ENCODE measurements around the gene ESRP2.

The ESRP2 gene

GRCh38 chr16:68281368-68282063 lies 45.6 kb upstream of the ESRP2 start:
- in situ Hi-C loops (cut with HindIII; ENCODE audit: low sequenced_read_pairs): no loop called here
- DNase-seq (ENCODE audit: low read depth, low spot score): no peak
- no peak overlapping the region for H3K4me3 ChIP-seq (ENCODE audit: low read depth, low read length)
- TF ChIP-seq CTCF (IDR thresholded peaks at IDR 0.05; ENCODE audit: low read depth, low read length): no peak

GRCh38 chr16:68279726-68280558 lies 44.0 kb upstream of the ESRP2 start:
- in situ Hi-C loops (cut with HindIII; ENCODE audit: low sequenced_read_pairs): no loop called here
- no peak for TF ChIP-seq CTCF (IDR thresholded peaks at IDR 0.05; ENCODE audit: low read depth, low read length)
- no peak overlapping the region for H3K4me3 ChIP-seq (ENCODE audit: low read depth, low read length)
- no peak for DNase-seq (ENCODE audit: low read depth, low spot score)

- in situ Hi-C loops (cut with HindIII; ENCODE audit: low sequenced_read_pairs): no loop called here
- no peak overlapping the region for H3K4me3 ChIP-seq (ENCODE audit: low read depth, low read length)
- TF ChIP-seq CTCF (IDR thresholded peaks at IDR 0.05; ENCODE audit: low read depth, low read length): no peak
- no peak for DNase-seq (ENCODE audit: low read depth, low spot score)
Observed at GRCh38 chr16:68276223-68276622, 40.3 kb upstream of the ESRP2 start.

GRCh38 chr16:68275611-68276191 lies 39.8 kb upstream of the ESRP2 start:
- in situ Hi-C loops (cut with HindIII; ENCODE audit: low sequenced_read_pairs): no loop called here
- no peak for DNase-seq (ENCODE audit: low read depth, low spot score)

GRCh38 chr16:68274441-68274840 lies 38.5 kb upstream of the ESRP2 start:
- no peak overlapping the region for H3K4me3 ChIP-seq (ENCODE audit: low read depth, low read length)
- no peak for DNase-seq (ENCODE audit: low read depth, low spot score)
- no peak for TF ChIP-seq CTCF (IDR thresholded peaks at IDR 0.05; ENCODE audit: low read depth, low read length)
- in situ Hi-C loops (cut with HindIII; ENCODE audit: low sequenced_read_pairs): no loop called here

More at GRCh38 chr16:68275611-68276191, 39.8 kb upstream of the ESRP2 start:
- no peak for TF ChIP-seq CTCF (IDR thresholded peaks at IDR 0.05; ENCODE audit: low read depth, low read length)
- no peak overlapping the region for H3K4me3 ChIP-seq (ENCODE audit: low read depth, low read length)

- DNase-seq (ENCODE audit: low read depth, low spot score): no peak
- TF ChIP-seq CTCF (IDR thresholded peaks at IDR 0.05; ENCODE audit: low read depth, low read length): no peak
- in situ Hi-C loops (cut with HindIII; ENCODE audit: low sequenced_read_pairs): no loop called here
- no peak overlapping the region for H3K4me3 ChIP-seq (ENCODE audit: low read depth, low read length)
Observed at GRCh38 chr16:68273896-68274295, 38.0 kb upstream of the ESRP2 start.

Measured in astrocyte of the spinal cord (primary cell).